ENCODE measurements around the gene PCGF6.
A peak's percentile ranks its signal among the peaks of the same experiment; 100 is the strongest.
"Not testable (repeated sequence)": the region's sequence is repeated elsewhere in the genome, so short reads cannot be mapped to it uniquely, and the experiment has no call there.

PCGF6 gene

DNA sequence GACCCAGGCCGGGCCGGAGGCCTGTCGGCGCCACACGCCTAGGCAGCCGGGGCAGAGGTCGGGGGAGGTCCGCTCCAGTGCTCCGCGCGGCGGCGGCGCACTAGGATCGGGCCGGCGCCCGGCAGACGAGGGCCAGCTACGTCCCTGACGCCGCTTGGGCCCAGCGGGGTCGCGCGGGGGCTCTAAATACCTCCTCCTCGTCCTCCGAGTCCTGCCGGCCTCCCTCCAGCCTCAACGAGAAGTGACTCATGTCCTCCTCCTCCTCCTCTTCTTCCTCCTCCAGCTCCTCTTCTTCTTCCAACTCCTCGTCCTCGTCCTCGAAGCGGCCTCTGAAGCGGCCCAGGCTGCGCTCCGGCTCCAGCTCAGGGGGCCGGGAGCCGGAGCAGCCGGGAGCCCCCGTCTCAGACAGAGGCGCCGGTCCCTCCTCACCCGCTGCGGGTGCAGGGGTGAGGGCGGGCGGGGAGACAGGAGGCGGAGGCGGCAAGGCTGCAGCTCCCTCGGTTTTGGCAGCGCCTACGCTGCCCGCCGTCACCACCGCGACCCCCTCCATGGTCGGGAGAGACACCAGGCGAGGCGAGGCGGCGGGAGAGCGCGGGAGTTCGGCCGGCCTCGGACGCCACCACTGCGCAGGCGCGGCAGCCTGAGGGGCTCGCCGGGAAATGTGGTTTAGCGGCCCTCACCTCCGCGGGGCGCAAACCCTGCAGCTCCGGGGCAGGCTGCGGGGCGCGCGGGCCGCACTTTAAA is at the start of gene PCGF6:
PCGF6 (minus strand) TSS at position 624 of the 744 bp plus-strand sequence; CDS start at position 550, 74 bp downstream.
- peak; percentile 59 for DNase-seq

GRCh38 chr10:103397191-103397825 is 46.4 kb upstream of the PCGF6 start:
- no peak for DNase-seq

GRCh38 chr10:103396789-103397087 is 45.8 kb upstream of the PCGF6 start:
- no peak for DNase-seq

GRCh38 chr10:103396067-103396788 is 45.3 kb upstream of the PCGF6 start, which contains the start of the genes ATP5MK and PDCD11:
ATP5MK (minus strand) TSS chr10:103396475; CDS start chr10:103392457, 4,018 bp downstream.
PDCD11 (plus strand) TSS chr10:103396626; CDS start chr10:103398427, 1,801 bp downstream.
- peak; percentile 90 for DNase-seq

GRCh38 chr10:103395754-103396066 is 44.8 kb upstream of the PCGF6 start:
- DNase-seq = no peak

DNA sequence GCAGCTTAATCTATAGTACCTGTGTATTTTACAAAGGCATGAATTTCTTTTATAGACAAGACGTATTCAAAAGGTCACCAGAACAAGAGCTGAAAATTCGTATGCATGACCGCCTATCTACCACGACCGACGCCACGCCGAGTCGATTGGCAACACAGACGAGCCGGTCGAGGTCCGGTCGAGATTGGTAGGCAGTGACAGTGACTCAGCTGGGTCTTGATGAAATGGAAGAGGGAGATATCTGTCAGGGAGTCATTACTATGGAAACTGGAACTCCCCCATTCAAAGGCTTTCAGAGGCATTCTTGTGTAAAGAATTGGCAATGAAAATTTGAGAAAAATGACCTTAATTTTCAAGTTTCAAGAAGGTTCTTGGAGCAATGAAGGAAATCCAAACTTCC is 43.2 kb upstream of the PCGF6 start:
- DNase-seq = no peak

DNA sequence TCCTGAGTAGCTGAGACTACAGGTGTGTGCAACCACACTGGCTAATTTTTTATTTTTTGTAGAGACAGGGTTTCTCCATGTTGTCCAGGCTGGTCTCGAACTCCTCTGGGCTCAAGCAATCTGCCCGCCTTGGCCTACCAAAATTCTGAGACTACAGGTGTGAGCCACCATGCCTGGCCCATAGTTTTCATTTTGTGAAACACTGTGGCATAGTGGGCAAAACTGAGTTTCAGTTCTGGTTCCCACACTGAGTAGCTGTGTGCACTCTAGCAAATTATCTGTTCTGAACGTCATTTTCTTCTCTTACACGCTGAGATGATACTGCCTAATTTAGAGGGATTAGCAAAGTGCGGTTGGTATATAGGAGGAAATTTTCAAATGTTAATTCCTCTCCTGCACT is 31.8 kb upstream of the PCGF6 start:
- DNase-seq = no peak

GRCh38 chr10:103374263-103374662 is 23.3 kb upstream of the PCGF6 start:
- no peak for DNase-seq

DNA sequence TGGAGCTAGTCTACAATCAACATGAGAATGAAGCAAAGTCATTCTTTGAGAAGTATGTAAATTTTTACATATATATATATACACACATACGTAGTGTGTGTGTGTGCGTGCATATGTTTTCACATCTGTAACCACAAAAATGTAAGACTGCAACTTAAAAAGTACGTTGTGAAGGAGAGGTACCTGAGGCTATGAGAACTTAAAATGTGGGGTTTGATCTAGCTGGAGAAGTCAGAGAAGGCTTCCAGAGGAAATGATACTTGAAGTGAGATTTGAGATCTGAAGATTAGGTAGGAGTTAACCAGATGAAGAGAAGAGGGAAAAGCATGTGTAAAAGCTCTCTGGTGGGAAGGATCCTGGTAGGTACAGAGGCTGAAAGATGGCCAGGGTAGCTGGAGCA is 22.6 kb upstream of the PCGF6 start:
- DNase-seq = no peak

GRCh38 chr10:103367782-103368518 is 17.0 kb upstream of the PCGF6 start, which contains the start of gene TAF5:
TAF5 (plus strand) TSS chr10:103367976; CDS start chr10:103367990, 14 bp downstream.
- DNase-seq = peak; percentile 80

GRCh38 chr10:103367379-103367781 is 16.4 kb upstream of the PCGF6 start:
- DNase-seq = no peak

DNA sequence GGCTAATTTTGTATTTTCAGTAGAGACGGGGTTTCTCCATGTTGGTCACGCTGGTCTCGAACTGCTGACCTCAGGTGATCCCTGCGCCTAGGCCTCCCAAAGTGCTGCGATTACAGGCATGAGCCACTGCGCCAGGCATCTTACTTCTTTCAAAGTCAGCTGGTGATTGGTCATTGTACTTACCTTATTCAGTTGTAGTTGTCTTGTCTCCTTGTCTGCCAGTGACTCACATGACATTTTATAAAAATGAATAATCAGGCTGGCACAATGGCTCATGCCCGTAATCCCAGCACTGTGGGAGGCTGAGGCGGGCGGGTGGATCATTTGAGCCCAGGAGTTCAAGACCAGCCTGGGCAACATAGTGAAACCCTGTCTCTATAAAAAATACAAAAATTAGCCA is 9.9 kb upstream of the PCGF6 start:
- not testable (repeated sequence) for DNase-seq

DNA sequence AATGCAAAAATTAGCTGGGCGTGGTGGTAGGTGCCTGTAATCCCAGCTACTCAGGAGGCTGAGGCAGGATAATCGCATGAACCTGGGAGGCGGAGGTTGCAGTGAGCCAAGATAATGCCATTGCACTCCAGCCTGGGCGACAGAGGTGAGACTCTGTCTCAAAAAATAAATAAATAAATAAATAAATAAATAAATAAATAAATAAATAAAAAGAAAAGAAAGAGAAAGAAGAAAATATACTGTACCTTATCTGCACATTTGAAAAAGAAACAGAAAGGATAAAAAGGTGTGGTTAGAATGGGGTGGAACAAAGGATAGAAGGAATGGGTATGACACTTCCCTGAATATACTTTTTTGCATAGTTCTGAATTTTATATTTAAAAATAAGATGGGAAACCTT is 8.6 kb upstream of the PCGF6 start:
- DNase-seq = not testable (repeated sequence)

GRCh38 chr10:103355906-103356599 is 5.1 kb upstream of the PCGF6 start:
- no peak for DNase-seq

DNA sequence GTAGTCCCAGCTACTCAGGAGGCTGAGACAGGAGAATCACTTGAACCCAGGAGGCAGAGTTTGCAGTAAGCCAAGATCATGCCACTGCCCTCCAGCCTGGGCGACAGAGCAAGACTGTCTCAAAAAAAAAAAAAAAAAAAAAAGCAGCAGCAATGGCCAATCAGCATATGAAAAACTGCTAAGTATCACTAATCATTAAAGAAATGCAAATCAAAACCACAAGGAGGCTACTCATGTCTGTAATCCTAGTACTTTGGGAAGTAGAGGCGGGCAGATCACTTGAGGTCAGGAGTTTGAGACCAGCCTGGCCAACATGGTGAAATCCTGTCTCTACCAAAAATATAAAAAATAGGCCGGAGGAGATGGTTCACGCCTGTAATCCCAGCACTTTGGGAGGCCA is 3.6 kb upstream of the PCGF6 start:
- not testable (repeated sequence) for DNase-seq

DNA sequence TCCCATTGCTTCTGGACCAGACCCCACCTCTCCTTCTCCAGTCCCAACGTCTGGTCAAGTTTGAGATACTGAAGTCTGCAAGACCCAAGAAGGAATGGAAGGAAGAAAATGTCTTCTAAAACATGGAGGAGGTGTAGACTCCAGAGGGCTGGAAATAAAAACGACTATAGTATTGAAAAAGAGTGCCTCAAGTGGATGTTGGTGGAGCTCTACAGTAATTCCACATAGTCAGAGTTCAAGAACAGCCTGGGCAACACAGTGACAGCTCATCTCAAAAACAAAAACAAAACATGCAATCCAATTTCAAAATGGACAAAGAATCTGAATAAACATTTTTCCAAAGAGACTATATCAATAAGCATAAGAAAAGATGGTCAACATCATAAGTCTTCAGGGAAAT is 2.3 kb upstream of the PCGF6 start:
- no peak for DNase-seq

DNA sequence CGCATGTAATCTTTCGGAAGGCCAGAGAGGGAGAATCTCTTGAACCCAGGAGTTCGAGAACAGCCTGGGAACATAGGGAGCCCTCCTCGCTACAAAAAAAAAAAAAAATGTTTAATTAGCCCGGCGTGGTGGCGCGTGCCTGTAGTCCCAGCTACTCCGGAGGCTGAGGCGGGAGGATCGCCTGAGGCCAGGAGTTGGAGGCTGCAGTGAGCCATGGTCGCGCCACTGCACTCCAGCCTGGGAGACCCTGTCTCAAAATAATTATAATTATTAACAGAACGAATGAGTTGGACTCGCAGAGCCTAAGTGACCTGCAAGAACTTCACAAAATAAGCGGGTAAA is 794 bp downstream of the PCGF6 start:
- no peak for DNase-seq

DNA sequence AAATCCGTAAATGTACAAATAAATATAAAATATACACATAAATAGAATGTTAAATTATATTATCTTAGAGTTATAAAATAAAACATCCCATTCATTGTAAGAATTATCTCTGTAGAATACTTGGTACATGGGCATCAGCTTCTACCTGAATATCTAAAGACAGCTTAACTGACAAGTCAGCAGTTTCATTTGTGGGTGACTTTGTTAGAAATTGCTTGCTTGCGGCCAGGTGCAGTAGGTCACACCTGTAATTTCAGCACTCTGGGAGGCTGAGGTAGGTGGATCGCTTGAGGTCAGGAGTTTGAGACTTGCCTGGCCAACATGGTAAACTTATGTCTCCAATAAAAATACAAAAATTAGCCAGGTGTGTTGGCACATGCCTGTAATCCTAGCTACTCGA is 14.6 kb downstream of the PCGF6 start:
- no peak for DNase-seq

- no peak for DNase-seq
Measured at GRCh38 chr10:103334567-103334966, 16.4 kb downstream of the PCGF6 start.

DNA sequence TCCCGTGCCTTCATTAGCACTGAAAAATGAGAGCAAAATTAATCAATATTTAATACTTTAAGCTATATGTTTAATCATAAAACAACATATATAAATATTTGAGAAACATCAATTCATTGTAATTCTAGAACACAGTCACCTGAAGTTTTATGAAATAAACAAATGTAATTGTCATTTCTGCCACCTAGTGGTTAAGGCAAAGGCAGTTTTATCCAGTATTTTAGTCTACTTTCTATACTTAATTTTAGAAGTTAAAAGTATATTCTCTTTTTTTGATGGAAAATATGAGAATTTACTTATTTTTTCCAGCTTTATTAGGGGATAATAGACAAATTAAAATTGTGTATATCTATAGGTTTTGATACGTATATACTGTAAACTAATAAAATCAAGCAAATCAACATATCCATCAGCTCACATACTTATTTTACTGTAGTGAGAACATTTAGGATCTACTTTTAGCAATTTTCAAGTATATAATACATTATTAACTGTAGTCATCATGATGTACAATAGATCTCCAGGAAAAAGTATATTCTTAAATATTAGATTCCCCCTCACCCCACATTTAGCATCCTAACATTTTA is 16.9 kb downstream of the PCGF6 start:
- DNase-seq = peak; percentile 0

DNA sequence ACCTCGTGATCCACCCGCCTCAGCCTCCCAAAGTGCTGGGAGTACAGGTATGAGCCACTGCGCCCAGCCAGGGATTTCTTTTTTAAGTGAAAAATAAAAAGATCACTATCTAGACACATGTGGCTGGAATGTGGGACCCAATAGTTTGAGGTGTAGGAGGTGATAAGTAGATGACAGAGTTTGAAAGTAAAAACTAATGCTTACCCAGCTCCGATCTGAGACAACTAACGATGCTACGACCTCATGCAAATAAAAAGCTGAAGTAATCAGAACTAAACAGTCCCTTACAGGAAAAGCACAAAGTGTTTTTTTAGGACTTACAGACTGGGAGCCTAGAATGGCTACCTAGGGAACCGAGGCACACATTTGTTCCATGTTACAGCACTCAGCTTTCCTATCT is 23.0 kb downstream of the PCGF6 start:
- DNase-seq = no peak

GRCh38 chr10:103316087-103316486 is 34.9 kb downstream of the PCGF6 start:
- DNase-seq = no peak

Data from NCI-H748 treated with DMSO at 0.1 percent for 48 hours (cell line).